Astrocyte of the cerebellum (primary cell): Measurements from ENCODE around the gene SUSD3.

Experiments used
- DNase-seq: peaks from one replicate; pipeline ENCODE4 v3.0.0-alpha.2; 2011; ENCODE audit warnings: low read depth
- H3K4me3 ChIP-seq: 2 replicates; pipeline ENCODE4 v1.5.1; 2011; ENCODE audit warnings: mild to moderate bottlenecking, low read depth, low read length, moderate library complexity
- CTCF ChIP-seq: IDR thresholded peaks from 2 replicates; pipeline ENCODE4 v1.5.1; 2012; ENCODE audit warnings: low read length, low read depth, moderate library complexity, mild to moderate bottlenecking; ENCODE audit errors: missing control alignments
- in situ Hi-C: cut with HindIII; loops from 2 replicates; pipeline ENCODE4 v1.10.0; 2017; ENCODE audit warnings: low sequenced_read_pairs

Gene SUSD3

DNA sequence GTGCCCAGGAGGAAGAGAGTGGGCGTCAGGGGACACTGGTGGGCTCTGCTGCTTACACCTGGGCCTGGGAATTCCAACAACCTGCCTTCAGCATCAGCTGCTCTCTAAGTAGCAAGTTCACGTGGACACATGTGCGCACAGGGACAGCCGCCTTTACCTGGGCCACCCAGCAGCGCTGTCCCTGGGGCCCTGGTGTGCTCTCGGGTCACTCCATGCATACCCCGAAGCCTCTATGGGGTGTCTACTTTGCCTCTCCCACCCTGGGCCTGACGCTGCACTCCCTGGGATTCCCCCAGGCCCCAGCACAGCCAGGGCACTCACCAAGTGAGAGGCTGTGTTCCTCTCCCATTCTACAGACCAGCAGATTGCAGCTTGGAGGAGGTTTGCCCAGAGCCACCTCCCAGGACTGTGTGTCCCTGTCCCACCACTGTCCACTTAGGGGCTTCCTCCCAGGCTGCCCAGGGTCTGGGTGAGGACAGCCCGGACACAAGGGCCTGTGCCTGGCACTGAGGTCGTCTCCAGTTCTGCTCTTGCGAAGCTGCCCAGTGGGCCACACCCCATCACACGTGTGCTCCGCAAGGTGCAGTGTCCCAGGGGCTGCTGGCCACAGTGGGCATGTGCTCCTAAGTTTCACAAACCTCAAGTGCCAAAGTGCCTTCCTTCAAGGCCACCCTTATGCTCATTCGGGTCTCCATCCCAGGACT is 69.7 kb downstream of the SUSD3 start:
- DNase-seq = no peak
- no peak overlapping the region for H3K4me3 ChIP-seq
- in situ Hi-C loops = no loop called here

DNA sequence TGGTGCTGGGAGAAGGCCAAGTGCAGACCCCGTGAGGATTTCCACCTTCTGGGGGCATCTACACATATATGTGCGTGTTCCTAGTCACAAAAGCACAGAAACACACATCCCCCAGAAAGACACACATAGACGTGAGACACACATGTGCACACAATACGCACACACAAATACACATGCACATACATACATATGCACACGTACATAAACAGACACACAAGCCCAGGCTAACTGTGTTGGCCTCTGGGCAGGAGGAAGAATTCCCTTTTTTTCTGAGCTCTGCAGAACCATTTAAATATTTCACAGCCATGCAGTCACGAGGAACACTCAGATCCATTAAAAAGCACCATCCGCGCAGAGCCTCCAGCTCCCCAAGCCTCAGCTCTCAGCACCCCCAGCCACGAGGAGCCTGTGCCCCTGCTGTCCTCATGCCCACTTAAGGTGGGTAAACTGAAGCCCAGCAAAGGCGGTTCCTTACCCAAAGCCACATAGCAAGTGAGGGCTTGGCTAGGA is 70.3 kb downstream of the SUSD3 start:
- no peak overlapping the region for H3K4me3 ChIP-seq

More for the DNA sequence above, 69.7 kb downstream of the SUSD3 start:
- no peak for TF ChIP-seq CTCF

GRCh38 chr9:93129286-93129685 is 70.8 kb downstream of the SUSD3 start:
- no peak for TF ChIP-seq CTCF
- in situ Hi-C loops = no loop called here
- H3K4me3 ChIP-seq = no peak overlapping the region
- DNase-seq = no peak

More for the DNA sequence above, 70.3 kb downstream of the SUSD3 start:
- in situ Hi-C loops = no loop called here
- no peak for TF ChIP-seq CTCF
- DNase-seq = no peak

DNA sequence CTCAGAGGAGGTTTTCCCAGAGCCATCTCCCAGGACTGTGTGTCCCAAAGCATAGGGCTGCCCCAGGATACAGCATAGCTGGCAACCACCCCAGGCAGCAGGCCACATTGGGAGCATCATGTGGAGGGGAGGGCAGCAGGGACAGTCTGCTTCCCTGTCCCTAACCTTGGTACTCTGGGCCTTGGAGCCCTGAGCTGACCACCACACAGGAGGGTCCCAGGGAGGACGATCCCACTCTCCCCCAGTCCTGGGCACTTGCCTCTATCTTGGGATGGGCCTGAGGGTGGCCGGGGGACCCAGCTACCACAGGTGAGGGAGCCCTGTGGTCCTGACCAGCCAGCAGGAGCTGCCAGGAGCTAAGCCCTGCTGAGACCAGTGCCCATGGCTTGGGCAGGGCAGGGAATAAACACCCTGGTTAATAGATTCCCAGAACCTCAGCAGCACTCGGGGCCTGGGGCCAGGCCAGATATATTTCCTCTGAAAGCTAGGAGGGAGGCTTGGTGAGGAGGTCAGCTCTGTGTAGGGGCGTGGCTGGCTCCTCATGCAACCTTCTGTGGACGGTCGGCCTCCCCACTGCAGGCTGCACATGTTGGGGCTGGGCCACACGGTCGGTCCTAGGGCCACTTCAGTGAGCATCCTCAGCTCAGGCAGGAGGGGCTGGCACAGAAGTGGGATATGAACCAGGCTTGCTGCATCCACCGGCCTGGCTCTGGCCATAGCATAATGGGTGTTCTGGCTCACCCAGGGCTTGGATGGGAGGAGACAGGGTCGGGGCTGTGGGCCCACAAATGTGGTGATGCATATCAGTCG is 71.4 kb downstream of the SUSD3 start:
- H3K4me3 ChIP-seq = no peak overlapping the region
- DNase-seq = no peak
- in situ Hi-C loops = no loop called here
- no peak for TF ChIP-seq CTCF

DNA sequence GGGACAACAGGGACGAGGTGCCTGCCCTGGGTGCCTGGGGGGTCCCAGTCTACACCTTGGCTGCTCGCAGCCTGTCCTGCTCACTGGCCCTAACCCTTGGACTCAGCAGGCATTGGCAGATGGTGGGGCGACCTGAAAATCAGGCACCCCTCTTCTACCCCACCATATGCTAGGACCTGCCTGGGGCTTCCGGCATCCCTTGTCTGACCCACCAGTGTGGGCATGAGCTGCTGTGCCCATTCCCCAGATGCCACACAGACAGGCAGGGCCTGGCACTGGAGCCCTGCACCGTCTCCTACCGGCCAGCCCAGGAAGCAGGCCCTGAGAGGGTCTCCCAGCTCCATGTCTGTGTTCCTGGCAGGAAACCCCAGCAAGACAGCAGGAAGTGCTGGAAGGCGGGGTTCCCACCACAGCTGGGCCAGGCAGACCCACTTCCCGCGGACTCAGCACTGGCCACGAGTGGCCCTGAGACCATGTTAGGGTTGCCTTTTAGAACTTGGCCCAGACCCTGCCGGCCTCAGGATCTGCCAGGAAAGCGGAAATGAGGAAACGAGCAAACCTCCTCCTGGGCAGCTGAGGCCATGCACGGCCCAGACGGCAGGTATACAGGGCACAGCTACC is 72.5 kb downstream of the SUSD3 start:
- peak; percentile 5 for TF ChIP-seq CTCF
- no peak for DNase-seq
- no peak overlapping the region for H3K4me3 ChIP-seq
- in situ Hi-C loops = no loop called here

DNA sequence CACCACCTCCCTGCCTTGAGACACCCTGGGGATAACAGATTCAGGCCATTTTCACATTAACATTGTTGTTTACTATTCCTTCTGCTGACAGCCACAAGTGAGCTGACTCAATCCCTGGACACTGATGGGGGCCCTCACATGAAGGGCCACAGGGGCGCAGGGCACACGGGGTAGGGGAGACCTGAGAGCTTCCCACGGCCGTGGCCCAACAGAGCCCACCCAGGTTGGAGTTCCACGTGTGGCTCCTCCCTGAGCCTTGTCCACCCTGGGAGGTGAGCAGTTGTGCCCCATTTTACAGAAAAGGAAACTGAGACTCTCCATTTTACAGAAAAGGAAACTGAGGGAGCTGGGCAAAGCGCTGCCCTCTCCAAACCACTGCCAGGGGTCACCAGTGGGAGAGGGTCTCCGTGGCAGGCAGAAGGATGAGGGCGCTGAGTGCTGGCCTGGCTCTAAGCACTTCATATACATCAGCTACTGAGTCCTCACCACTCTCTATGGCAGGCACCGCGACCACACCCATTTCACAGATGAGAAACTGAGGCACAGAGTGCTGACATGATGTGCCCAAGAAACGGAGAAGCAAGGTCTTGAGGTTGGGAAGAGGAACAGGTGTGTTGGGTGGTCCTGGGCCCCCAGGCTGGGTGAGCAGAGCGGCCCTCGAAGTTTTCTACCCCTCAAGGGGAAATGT is 73.2 kb downstream of the SUSD3 start:
- no peak for TF ChIP-seq CTCF

More for the DNA sequence above, 73.2 kb downstream of the SUSD3 start:
- no peak for DNase-seq
- in situ Hi-C loops = no loop called here
- H3K4me3 ChIP-seq = peak overlapping the region; percentile 72
